ENCODE data around the gene ZNF385B. TPM values are rescaled to one million over a fixed set of nuclear protein-coding genes. Genes with fewer than 3 reads are reported as not detected.
"Not testable (repeated sequence)": the region's sequence is repeated elsewhere in the genome, so short reads cannot be mapped to it uniquely, and the experiment has no call there.

Gene ZNF385B
- polyA plus RNA-seq, 5 donors: 4.2 to 7.1 (median 6.1) TPM

DNA sequence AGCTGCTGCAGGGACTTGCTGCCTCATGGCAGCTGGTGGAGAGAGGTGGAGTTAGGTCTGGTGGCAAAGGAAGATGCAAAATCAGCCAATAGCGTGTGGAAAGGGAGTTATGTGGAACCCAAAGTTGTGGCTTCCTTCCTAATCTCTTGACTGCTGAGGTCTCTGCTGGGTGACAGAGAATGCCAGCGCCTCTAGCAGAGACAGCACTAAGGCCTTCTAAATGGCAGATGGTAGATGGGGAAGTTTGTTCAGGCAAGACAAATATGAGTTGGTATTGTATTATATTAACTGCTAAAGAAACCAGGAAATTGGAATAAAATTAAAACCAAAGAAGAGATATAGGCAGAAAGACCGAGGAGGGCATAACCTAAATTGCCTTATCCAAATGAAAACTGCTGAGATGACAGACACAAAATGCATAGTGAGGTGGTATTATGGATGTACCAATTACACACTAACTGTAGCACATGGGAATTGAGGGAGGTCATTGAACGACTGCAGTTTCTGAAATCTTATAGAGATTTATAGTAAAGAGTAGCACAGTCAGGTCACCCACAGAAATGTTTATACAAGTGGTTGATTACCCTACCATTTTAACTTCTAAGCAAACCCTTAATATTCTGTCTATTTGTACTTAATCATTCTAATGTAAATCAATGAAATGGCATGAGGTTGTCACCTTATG lies 350.2 kb downstream of the ZNF385B start:
- DNase-seq: no peak

DNA sequence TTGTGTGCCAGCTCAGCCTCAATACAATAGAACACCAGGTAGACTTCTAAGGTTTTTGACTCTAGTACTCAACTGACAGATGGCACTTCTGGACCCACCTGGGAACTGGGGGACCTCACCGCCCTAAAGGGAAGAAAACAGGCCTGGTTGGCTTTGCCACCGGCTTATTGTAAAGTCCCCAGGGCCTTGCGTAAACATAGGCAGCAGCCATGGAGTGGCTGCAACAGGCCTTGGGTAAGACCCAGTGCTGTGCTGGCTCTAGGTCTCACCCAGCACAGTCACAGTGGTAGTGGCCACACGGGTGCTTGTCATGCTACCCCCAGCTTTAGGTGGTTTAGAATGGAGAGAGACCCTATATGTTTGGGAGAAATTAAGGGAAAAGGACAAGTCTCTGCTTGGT lies 366.1 kb downstream of the ZNF385B start:
- DNase-seq: no peak

DNA sequence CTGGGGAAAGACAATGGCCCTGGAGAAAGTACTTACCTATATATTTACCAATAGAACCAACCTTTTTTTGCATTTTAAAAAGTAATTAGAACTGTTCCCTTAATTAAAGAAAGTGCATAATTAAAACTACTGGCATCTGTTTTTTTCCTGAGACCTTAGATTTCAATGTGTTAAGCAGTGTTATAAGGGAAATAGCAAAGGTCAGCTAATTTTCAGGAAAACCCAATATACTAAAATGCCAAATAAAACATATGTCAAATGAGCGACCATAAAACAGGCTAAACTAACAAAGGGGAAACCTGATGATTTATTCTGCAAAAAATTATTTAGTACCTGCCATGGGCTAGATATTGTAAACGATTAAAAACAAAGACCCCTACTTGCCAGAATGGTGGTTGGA lies 372.8 kb downstream of the ZNF385B start:
- no peak for DNase-seq

DNA sequence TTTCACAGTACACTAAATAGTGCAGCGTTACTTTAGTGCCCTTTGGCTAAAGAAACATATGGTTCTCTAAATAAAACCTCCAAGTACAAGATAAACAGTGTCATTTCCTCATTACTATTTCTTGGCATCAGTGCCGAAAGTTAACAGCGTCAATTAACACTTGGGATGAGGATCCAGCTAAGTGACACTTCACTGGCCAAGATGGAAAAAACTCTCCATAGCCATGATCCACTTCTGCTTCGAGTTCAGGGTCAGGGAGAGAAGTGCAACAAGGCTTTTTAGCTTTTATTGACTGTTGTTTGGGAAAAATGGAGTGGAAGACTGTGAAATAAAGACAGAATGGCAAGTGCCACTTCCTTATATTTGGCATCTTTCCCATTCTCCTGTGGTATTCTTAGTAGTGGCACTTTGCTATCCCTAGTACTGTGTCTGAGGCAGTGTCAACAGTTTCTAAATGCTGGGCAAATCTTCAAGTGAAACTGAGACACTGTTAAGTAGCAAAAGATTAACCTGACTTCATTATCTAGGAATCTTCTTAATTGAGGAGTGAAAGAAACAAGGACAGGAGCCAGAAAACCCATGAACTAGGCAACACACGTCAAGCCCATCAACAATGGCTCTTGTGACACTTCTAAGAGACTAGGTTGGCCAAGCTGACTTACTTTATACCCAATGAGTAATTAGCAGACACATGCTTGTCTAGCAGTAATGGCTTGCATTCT lies 374.2 kb downstream of the ZNF385B start:
- peak; percentile 57 to 66 for DNase-seq

DNA sequence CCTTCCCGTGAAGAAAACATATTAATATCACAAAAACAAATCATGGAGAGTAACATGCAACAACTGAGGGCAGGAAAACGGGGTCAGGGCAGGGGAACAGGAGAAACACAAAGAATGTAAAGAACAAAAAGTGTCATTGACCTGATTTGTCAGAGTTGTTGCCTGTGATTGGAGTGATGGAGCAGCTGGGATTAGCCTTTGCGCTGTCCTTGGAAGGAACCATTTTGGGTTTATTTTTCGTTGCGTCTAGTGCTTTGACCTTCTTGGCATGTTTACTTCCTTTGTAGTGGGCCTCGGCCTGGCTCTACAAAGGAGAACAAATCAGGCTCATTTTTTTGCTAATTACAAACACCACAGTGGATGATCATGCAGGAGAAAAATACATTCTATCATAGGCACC lies 378.3 kb downstream of the ZNF385B start:
- no peak for DNase-seq

DNA sequence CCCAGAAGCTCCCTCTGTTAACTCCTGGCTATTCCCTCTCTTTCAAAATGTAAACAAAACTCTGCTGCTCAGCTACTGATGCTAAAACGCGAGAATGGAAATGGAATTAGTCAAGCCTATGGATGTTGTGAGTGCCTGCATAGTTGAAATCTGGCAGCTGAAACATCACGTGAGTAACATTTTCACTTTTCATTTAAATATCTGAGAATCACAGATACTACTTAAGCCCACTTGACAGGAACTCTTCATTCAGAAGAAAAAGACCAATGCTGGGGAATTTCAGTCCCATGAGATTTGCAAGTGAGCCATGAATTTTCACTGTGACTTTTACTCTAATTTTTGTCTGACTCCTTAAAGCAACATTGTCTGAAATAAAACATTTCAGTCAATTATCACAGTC lies 381.5 kb downstream of the ZNF385B start:
- DNase-seq: peak in 1 of 2 donors; percentile 0

DNA sequence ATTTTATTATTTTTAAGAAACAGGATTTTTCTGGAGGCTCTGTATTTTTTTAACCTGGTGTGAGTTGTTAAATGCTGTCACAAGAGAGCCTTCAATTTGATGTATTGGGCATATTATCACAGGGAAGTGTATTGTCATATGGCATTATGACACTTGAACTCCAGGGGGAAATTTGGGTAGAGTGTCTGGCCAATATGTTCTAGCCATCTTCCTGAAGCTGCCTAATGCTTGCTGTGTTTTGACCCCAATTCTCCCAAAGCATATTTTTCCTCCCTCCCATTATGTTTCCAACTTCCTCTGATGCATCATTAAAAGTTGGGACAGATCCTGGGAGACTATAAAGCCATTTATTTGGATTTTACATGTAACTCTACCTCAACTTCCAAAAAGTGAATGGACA lies 382.6 kb downstream of the ZNF385B start:
- DNase-seq: no peak

DNA sequence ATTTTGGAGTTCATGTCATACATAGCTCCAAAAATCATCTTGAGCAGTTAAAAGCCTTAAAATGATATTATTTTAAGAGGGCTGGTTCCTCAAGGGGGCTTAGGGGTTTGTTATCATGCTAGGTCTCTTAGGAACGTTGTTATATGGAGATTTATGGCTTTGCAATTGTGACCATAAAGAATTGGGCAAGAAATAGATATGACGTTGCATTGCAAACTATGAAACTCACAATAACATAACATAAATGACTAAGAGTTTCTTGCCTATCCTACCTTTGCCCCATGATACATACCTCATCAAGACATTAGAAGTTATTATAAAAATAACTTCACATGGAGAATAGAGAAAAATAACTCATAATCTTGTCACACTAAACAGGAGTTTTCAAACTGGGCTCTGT lies 390.4 kb downstream of the ZNF385B start:
- no peak for DNase-seq

DNA sequence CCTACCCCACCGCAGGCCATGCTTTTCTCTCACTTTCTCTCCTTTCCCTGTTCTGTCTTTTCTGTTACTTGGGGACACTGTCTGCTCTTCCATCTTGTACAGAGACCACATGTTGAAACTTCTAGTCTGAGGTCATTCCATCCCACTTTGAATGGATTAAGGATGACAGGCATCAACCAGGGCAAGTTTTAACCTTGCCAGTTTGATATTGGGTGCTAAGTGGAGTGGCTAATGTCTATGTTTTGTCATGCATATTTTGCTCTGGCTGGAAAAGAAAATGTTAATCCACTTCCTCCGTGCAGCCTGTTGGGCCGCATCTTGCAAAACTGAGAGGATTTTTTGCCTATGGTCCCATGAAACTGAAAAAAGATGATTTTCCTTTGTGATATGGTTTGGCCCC lies 391.3 kb downstream of the ZNF385B start:
- DNase-seq: no peak

DNA sequence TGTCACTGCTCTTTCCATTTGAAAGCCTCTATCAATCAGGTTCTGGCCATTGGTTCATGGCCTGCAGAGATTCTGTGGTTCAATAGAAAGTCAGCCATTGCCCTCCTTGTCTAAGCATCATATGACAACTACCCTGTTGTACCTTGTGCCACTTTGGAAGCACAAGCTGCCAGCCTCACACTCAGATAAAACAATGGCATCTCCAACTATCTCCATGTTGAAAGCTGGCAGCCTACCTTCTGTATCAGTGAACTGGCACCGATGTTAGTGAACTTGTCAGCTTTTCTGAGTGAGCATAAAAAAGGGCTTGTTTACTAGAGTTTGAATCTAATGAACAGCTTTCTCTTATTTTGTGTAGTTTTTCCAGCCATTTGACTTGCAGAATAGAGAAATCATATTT lies 393.5 kb downstream of the ZNF385B start:
- DNase-seq: no peak

DNA sequence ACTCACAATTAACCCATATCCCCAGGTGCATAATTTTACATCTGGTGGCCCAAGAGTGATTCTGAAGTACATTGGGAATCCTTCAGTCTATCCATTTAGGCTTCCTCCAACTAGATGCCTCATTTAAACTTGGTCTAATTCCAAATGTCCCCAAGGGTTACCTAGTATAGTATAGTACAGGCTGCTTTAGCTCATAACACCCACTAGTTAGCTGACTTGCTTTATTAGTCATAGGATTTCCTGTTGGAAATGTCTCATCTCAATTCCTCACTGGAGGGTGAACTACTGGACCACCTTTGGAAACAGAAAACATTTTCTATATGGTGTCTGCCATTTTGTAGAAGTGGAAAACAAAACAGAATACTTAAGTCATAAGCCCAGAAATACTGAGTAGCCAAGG lies 394.3 kb downstream of the ZNF385B start:
- no peak for DNase-seq

DNA sequence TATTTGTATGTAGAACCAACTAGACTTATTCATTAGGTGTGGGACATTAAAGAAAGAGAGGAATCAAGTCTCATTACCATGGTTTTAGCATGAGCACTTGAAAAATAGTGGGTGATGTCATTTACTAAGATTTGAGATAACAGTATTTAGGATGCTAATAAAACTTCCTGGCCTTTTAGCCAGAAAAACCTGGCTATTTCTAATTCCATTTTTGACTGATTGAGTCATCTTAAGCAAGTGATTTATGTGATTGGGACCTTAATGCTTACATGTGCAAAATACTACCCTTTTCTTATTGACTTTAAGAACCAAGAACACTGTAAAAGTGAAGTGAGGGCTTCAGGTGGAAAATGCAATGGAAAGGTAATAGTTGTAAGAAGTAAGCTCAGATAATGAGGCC lies 400.0 kb downstream of the ZNF385B start:
- no peak for DNase-seq

DNA sequence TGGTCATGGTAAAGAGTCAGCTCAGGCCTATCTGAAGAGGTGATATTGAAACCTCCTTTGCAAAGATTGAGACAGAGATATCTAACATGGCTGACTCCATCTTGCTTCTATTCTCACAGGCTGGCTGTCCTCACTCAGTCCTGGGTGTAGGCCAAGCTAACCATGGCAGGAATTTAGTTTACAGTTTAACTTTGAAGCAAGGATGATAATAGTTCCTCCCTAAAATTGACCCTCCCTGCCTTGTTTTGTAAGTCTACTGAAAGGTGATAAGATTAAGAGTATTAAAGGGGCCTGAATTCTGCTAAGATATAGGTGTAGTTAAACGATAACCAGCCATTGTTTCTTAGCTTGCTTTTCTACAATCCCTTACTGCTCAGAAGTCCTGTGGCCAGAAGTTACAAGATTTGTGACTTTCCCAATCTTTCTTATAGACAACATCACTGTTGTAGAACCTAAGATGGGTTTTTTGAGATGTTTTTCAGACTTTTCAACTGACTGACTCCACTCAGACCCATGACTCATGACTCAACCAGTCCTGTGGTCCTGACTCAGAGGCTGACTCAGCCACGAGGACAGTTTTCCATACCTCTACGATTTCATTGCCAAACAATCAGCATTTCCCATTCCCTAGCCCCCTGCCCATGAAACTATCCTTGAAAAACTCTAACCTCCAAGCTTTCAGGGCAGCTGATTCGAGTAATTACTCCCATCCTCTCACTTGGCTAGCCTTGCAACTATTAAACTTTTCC lies 401.1 kb downstream of the ZNF385B start:
- no peak for DNase-seq

DNA sequence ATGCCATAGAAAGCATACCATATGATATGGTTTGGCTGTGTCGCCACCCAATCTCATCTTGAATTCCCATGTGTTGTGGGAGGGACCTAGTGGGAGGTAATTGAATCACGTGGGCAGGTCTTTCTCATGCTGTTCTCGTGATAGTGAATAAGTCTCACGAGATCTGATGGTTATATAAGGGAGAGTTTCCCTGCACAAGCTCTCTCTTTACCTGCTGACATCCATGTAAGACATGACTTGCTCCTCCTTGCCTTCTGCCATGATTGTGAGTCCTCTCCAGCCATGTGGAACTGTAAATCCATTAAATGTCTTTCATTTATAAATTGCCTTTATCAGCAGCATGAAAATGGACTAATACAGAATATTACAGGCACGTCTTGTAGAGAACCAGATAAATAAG lies 403.3 kb downstream of the ZNF385B start:
- not testable (repeated sequence) for DNase-seq

DNA sequence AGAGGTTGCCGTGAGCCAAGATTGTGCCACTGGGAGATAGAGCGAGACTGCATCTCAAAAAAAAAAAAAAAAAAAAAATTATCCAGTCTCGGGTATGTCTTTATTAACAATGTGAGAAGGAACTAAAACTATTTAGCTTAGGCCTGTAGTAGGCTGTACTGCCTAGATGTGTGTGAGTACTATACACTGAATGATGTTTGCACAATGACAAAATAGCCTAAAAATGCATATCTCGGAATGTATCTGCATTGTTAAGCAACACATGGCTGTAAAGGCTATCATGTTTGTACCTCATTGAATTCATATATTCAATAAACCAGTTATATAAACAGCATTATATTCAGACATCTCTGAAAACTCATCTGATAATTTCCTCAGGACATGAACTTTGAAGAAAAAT lies 405.6 kb downstream of the ZNF385B start:
- no peak for DNase-seq

DNA sequence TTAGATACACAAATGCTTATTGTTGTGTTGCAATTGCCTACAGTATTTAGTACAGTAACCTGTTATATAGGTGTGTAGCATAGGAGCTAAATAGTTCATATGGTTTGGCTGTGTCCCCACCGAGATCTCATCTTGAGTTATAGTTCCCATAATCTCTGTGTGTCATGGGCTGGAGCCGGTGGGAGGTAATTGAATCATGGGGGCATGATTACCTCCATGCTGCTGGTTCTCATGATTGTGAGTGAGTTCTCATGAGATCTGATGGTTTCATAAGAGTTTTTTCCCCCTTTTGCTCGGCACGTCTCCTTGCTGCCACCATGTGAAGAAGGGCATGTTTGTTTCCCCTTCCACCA lies 406.3 kb downstream of the ZNF385B start:
- no peak for DNase-seq

DNA sequence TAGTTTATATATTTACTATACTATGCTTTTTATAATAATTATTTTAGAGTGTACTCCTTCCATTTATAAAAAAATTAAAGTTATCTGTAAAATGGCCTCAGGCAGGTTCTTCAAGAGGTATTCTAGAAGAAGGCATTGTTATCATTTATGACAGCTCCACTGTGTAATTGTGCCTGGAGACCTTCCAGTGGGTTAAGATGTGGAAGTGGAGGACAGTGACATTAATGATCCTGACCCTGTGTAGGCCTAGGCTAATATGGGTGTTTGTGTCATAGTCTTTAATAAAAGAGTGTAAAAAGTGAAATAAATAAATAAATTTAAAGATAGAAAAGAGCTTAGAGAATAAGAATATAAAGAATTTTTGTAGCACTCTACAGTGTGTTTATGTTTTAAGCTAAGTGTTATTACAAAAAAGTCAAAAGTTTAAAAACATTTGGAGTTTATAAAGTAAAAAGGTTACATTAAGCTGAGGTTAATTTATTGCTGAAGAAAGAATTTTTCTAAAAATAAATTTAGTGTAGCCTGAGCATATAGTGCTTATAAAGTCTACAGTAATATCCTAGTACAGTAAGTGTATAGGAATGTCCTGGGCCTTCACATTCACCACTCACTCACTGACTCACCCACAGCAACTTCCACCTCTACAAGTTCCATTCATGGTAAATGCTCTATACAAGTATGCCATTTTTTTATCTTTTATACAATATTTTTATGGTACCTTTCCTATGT lies 406.8 kb downstream of the ZNF385B start:
- no peak for DNase-seq

DNA sequence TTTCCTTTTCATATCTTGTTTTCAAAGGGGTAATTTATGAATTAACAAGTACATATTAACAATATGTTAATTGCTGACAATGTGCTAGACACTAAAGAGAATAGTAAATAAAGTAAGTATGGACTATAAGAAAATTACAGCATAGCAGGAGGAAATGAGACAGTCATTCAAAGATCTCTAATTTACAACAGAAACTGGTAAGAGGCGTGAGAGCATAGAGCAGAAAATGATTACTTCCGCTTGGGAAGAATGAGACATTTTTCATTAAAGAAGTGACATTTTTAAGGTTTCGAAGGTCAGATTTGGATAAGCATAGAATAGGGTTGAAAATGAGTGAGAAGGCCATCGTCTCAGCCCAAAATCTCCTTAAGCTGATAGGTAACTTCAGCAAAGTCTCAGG lies 412.4 kb downstream of the ZNF385B start:
- no peak for DNase-seq

DNA sequence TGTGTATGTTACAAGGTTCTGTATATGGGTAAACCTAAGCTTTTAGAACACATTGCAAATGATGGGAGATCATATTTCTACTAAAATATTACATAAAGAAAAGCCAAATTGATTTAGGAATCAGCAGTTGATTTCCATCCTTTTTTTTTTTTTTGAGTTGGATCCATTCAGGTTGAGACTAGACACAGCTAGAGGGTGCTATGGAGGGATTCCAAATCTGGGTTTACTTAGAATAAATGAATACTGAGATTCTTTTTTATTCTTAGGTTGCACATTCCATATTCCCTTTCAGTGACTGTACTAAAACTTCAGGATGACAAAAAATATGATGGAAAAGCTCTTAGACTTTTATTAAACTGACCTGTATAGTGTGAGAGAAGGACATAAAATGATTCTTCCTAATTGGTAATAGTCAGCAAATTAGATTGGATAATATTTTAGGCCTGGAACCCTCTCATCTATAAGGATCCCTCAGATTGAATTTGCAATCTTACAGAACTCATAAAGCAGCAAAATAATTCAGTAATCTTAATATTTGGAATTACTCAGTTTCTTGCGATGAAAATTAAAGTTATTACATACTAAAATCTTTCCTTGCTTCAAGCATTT lies 413.5 kb downstream of the ZNF385B start:
- no peak for DNase-seq

DNA sequence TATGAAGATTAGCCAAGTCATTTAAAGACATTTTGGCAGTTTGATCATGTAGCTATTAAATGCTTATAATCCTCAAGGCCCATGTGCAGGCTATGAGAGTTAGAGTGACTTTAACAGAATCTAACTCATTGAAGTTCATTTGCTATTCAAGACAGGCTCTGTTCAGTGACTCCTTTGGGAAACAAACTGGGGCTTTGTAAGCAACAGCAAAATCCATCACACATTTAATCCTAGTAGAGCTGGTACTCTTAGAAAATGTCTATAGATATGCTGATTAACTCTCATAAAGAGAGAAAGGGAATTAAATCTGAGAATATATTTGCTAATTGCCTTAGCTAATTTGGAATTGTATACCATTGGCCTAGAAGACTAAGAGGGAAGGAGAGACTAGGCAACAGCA lies 414.0 kb downstream of the ZNF385B start:
- no peak for DNase-seq

DNA sequence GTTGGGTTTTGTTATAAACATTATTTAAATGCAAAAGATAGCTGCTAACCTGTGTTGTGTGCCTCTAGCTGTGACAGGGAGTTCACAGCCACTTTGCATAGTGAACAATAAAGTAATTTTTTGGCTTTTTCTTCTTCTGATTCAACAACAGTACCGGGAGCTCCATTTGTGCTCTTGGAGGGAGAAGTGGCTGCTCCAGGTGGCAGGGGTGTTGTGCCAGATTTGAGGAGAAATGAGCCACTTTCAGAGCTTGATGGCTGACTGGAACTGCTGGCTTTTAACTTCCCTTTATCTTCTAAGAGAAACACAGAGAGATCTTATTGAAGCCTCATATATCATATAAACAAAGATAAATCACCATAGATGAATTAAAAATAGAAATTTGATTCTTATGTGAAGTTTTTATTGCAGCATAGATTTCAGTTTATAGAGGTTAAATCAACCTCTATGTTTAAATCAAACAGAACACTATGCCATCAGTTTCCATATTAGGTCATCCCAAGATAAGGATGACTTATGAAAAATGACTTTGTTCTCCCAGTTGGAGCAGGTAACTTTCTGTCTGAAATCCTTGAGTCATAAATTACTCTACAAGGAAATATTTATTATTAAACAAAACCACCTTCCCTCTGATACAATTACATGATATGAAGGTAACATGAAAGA lies 414.8 kb downstream of the ZNF385B start:
- DNase-seq: no peak
